ENCODE measurements around the gene FBXO41. TPM values are rescaled to one million over a fixed set of nuclear protein-coding genes. Genes with fewer than 3 reads are reported as not detected.

FBXO41 gene
- polyA plus RNA-seq, 10 donors = 0.13 to 0.54 (median 0.28) TPM

DNA sequence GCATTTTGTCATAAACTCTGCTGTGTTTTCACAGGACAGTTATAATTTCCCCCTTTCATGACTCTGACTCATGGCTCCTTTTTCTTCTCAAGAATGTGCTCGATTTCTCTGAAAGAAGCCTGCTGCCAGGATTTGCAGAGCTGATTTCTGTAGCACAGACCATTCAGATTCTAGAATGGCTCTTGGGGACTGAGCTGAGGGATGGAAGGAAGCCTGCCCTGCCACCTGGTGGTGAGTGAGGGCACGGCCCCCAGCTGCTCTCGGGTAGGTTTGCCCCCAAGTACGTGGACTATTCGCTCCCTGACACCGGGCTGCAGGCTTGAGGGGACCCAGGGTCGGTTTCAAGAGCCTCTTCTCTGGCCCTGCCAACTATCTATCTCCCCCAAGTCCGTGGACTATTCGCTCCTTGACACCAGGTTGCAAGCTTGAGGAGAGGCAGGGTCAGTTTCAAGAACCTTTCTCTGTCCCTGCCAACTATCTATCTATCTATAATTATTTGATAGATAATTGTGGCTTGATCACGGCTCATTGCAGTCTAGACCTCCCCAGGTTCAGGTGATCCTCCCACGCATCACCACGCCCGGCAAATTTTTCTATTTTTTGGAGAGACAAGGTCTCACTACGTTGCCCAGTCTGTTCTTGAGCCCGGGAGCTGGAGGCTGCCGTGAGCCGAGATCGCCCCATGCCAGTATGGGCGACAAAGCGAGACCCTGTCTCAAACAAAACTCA lies 71.7 kb downstream of the FBXO41 start:
- peak; percentile 44 to 71 (median 55) for DNase-seq

DNA sequence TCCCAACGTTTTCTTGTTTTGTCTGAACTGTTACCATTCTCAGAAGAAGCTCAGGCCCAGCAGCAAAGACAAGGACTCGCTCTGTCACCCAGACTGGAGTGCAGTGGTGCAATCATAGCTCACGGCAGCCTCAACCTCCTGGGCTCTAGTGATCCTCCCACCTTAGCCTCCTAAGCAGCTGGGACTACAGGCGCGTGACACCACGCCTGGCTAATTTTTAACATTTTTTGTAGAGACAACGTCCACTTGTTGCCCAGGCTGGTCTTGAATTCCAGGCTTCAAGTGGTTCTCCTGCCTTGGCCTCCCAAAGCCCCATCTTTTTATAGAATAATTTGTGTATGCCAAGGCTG lies 72.2 kb downstream of the FBXO41 start:
- DNase-seq = no peak

DNA sequence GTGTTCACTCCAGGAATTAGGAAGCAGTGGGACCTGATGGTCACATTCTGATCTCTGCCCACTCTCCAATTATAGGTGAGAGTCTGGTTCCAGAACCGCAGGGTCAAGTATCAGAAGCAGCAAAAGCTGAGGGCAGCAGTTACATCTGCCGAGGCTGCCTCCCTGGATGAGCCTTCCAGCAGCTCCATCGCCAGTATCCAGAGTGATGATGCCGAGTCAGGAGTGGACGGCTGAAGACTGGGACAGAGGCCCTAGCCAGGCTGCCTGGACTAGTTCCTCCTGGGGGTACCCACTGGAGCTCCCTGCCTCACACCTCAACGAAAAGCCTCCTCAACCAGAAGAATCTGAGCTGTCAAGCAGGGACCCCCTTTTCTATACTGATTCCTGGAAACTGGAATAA lies 73.6 kb downstream of the FBXO41 start:
- DNase-seq = no peak

DNA sequence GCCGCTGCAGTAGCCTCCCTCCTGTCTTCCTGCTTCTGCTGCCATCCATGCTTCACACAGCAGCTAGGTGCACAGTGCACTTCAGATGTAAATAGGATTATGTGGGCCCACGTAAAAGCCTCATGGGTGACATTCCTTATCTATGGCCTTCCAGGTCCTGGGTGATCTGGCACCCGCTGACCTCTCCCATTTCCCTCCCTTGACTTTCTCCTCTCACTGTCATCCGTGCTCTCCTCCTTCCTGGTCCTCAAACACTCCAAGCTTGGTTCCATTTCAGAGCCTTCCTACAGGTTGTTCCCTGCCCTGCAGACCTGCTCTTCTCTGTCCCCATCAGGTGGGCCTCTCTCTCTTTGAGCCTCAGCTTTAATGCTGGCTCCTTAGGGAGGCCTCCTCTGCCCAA lies 74.3 kb downstream of the FBXO41 start:
- no peak for DNase-seq

DNA sequence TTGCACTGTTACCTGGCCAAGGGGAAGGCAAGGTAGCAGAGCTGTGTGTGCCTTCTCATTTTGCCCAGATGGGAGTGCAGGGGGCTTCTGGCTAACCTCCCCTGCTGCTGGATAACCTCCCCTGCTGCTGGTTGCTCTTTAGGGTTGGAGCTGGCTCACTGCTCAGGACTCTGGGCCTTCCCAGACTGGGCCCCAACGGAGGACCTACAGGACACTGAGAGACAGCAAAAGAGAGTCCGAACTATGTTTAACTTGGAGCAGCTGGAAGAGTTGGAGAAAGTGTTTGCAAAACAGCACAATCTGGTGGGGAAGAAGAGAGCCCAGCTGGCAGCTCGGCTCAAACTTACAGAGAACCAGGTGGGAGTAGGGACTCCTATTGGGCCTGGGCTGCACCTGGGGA lies 76.0 kb downstream of the FBXO41 start:
- no peak for DNase-seq

DNA sequence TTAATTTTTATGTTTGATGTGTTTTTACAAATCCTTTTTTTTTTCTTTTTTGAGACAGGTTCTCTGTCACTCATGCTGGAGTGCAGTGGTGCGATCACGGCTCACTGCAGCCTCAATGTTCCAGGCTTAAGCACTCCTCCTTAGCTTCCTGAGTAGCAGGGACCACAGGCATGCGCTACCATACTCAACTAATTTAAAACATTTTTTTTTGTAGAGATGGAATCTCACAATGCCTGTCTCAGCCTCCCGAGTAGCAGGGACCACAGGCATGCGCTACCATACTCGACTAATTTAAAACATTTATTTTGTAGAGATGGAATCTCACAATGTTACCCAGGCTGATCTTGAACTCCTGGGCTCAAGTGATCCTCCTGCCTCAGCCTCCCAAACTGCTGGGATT lies 78.7 kb downstream of the FBXO41 start:
- peak in 1 of 3 donors; percentile 10 for DNase-seq

Other genes with a start within 250 kb of the FBXO41 start
- 1 to 10 TPM; 4.8 to 7.8 (median 6.3) TPM for gene SFXN5, start 212.8 kb downstream of the FBXO41 start, polyA plus RNA-seq (ENCODE audit: insufficient read length in 10 of 10)
- 10 to 100 TPM; 12.3 to 17.8 (median 15.7) TPM for gene RAB11FIP5, start 171.5 kb downstream of the FBXO41 start, polyA plus RNA-seq (ENCODE audit: insufficient read length in 10 of 10)
- under 1 TPM in 1 of 10 donors, not detected in 9; 0.04 TPM for gene NOTO, start 81.9 kb downstream of the FBXO41 start, polyA plus RNA-seq (ENCODE audit: insufficient read length in 10 of 10)
- 10 to 100 TPM; 29.5 to 35.7 (median 32.1) TPM for gene SMYD5, start 70.2 kb downstream of the FBXO41 start, polyA plus RNA-seq (ENCODE audit: insufficient read length in 10 of 10)
- 10 to 100 TPM; 25.0 to 34.7 (median 28.8) TPM for gene PRADC1, start 51.2 kb downstream of the FBXO41 start, polyA plus RNA-seq (ENCODE audit: insufficient read length in 10 of 10)
- gene CCT7, start 50.2 kb downstream of the FBXO41 start, polyA plus RNA-seq (ENCODE audit: insufficient read length in 10 of 10) = 100 to 1,000 TPM; 171 to 205 (median 178) TPM
- gene EGR4, start 9.1 kb upstream of the FBXO41 start, polyA plus RNA-seq (ENCODE audit: insufficient read length in 10 of 10) = under 1 TPM in 1 of 10 donors, not detected in 9; 0.07 TPM
- 10 to 100 TPM; 13.6 to 22.8 (median 16.9) TPM for gene ALMS1, start 101.4 kb upstream of the FBXO41 start, polyA plus RNA-seq (ENCODE audit: insufficient read length in 10 of 10)

Data from muscle of back (tissue), 11 donors.